Measurements from ENCODE around the gene SBF2. TPM values are rescaled to one million over a fixed set of nuclear protein-coding genes. Genes with fewer than 3 reads are reported as not detected.

SBF2 gene
- total RNA-seq, 1 donor from 2014 or later, result 39.5 TPM

DNA sequence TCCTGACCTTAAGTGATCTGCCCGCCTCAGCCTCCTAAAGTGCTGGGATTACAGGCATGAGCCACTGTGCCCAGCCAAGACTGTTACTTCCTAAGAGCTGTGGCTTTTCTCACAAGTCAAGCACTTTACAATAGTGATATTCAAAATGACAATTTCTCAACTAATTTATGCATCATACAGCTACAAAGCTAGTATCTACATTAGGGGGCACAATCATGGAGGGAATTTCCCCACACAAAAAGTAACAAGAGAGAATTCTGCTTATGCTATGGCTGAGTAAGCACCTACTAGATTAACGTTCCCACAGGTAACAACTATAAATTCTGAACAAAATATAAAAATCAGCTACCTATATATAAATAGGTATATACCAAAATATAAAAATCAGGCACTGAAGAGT lies 72.7 kb downstream of the SBF2 start:
- Mint-ChIP-seq H3K27me3 (no peaks in the 10 kb centered on the region), H3K36me3 (peaks cover 12% of the 10 kb centered on the region), H3K4me3 (no peak overlapping the region), H3K27ac (no peak overlapping the region), H3K4me1 (ENCODE audit: unreplicated experiment) (no peaks in the 10 kb centered on the region), H3K9me3 (peaks cover 10% of the 10 kb centered on the region)
- TF ChIP-seq, protein P1, sequence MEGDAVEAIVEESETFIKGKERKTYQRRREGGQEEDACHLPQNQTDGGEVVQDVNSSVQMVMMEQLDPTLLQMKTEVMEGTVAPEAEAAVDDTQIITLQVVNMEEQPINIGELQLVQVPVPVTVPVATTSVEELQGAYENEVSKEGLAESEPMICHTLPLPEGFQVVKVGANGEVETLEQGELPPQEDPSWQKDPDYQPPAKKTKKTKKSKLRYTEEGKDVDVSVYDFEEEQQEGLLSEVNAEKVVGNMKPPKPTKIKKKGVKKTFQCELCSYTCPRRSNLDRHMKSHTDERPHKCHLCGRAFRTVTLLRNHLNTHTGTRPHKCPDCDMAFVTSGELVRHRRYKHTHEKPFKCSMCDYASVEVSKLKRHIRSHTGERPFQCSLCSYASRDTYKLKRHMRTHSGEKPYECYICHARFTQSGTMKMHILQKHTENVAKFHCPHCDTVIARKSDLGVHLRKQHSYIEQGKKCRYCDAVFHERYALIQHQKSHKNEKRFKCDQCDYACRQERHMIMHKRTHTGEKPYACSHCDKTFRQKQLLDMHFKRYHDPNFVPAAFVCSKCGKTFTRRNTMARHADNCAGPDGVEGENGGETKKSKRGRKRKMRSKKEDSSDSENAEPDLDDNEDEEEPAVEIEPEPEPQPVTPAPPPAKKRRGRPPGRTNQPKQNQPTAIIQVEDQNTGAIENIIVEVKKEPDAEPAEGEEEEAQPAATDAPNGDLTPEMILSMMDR (conservative IDR thresholded peaks at IDR 0.05), result no peak
- no peak for DNase-seq (ENCODE audit: extremely low spot score, unreplicated experiment)

DNA sequence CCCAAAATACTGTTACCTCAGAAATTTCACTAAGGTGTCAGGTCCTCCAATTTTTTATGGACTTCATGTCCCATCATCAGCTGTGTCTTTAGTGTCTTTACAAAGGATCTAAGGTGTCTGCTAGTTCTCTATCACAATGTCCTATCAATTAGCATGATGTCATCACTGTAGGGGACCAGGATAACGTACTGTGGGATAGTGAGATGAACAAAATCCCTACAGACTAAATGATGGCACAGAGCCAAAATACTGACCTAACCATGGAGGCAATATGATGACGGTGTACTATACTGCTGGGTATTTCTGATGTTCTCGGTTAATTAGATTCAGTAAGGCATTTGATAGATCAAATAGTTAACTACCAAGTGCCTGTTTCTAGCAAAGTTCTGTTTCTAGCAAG lies 82.5 kb downstream of the SBF2 start:
- no peaks in the 10 kb centered on the region for H3K36me3 Mint-ChIP-seq
- no peaks in the 10 kb centered on the region for H3K27me3 Mint-ChIP-seq
- H3K9me3 Mint-ChIP-seq, result no peaks in the 10 kb centered on the region
- DNase-seq (ENCODE audit: extremely low spot score, unreplicated experiment), result no peak
- no peaks in the 10 kb centered on the region for H3K4me1 Mint-ChIP-seq (ENCODE audit: unreplicated experiment)
- no peak overlapping the region for H3K4me3 Mint-ChIP-seq
- TF ChIP-seq, protein P1 (conservative IDR thresholded peaks at IDR 0.05), result no peak
- H3K27ac Mint-ChIP-seq, result no peak overlapping the region

DNA sequence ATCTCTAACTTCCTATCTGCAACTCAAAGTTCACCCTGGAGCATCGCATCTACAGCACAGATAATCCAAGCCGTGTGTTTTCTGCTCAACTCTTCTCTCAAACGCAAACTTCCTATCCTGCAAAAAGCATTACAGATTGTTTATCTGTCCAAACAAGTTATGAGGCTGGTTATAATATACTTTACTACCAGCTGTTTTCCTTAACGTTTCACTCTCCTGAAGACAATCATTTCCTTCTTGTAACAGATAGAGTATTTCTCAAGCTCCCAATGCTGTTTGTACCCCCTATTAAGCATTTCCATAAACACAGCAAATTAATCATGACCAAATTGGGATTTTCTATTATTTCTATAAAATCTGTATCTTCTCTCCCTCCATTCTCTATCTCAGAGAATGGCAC lies 84.7 kb downstream of the SBF2 start:
- DNase-seq (ENCODE audit: extremely low spot score, unreplicated experiment), result no peak
- Mint-ChIP-seq H3K27me3 (no peaks in the 10 kb centered on the region), H3K27ac (no peak overlapping the region)

DNA sequence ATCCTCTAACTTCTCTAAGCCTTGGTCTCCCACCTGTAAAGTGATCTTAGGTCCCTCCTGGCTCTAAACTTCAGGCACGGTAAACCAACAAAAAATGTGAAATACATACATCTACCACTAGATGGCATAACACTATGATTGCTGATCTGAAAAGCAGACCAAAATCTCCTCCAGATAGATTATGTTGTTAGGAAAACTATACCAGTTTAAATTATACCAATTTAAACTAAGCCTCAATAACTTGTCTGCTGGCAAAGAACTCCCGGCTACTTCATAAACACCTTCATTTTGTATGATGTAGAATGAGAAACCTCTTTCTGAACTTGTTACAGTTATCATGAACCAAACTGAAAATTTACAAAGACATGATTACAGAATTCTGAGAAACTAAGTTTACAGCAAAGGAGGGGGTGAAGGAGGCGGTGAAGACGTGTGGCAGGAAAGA lies 85.9 kb downstream of the SBF2 start:
- Mint-ChIP-seq H3K27ac (no peak overlapping the region), H3K4me3 (no peak overlapping the region), H3K27me3 (no peaks in the 10 kb centered on the region), H3K36me3 (peaks cover 6% of the 10 kb centered on the region), H3K9me3 (no peaks in the 10 kb centered on the region), H3K4me1 (ENCODE audit: unreplicated experiment) (no peaks in the 10 kb centered on the region)
- DNase-seq (ENCODE audit: extremely low spot score, unreplicated experiment), result no peak
- TF ChIP-seq, protein P1 (conservative IDR thresholded peaks at IDR 0.05), result peak; percentile 86

More for the DNA sequence above, 84.7 kb downstream of the SBF2 start:
- H3K4me1 Mint-ChIP-seq (ENCODE audit: unreplicated experiment), result no peaks in the 10 kb centered on the region
- H3K36me3 Mint-ChIP-seq, result no peaks in the 10 kb centered on the region
- H3K9me3 Mint-ChIP-seq, result no peaks in the 10 kb centered on the region
- TF ChIP-seq, protein P1 (conservative IDR thresholded peaks at IDR 0.05), result no peak
- no peak overlapping the region for H3K4me3 Mint-ChIP-seq

DNA sequence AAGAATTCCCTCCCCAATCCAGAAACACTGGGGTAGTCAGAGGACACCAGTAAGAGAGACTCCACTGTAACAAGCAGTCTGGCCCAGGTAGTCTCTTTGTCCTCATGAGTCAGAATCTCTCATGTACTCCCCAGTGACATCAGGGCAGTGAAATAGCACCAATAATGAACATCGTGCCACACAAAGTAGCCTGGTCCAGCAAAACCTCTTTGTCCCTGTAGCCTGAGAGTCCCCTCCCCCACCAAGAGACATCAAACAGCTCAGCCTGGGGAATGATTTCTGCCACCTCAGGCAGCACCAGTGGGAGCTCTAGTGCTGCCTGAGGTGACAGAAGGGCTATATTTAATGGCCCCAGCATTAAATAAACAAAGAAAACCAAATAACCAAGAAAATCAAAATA lies 88.1 kb downstream of the SBF2 start:
- H3K9me3 Mint-ChIP-seq, result peaks cover 5% of the 10 kb centered on the region
- H3K27ac Mint-ChIP-seq, result no peak overlapping the region
- H3K36me3 Mint-ChIP-seq, result peaks cover 10% of the 10 kb centered on the region
- H3K4me3 Mint-ChIP-seq, result no peak overlapping the region
- no peaks in the 10 kb centered on the region for H3K27me3 Mint-ChIP-seq
- no peak for DNase-seq (ENCODE audit: extremely low spot score, unreplicated experiment)
- TF ChIP-seq, protein P1 (conservative IDR thresholded peaks at IDR 0.05), result no peak
- H3K4me1 Mint-ChIP-seq (ENCODE audit: unreplicated experiment), result peaks cover 4% of the 10 kb centered on the region

DNA sequence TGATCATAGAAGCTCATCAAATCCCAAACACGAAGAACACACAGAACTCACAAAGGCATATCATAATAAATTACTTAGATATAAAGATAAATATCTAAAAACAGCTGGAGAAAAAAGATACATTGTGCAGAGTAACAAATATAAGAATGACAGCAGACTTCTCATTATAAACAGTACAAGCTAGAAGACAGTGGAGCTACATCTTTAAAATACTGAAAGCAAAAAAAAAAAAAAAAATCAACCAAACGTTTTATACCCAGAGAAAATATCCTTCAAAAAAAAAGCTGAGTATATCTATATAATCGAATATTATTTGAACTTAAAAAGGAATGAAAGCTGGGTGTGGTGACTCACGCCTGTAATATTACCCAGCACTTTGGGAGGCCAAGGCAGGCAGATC lies 90.0 kb downstream of the SBF2 start:
- Mint-ChIP-seq H3K27me3 (no peaks in the 10 kb centered on the region), H3K4me3 (no peak overlapping the region), H3K4me1 (ENCODE audit: unreplicated experiment) (peaks cover 4% of the 10 kb centered on the region), H3K36me3 (peaks cover 14% of the 10 kb centered on the region), H3K9me3 (peaks cover 6% of the 10 kb centered on the region), H3K27ac (no peak overlapping the region)
- DNase-seq (ENCODE audit: extremely low spot score, unreplicated experiment), result no peak
- TF ChIP-seq, protein P1 (conservative IDR thresholded peaks at IDR 0.05), result no peak
